ENCODE measurements around the gene AMOTL2. TPM values are rescaled to one million over a fixed set of nuclear protein-coding genes. Genes with fewer than 3 reads are reported as not detected.

Gene AMOTL2
- total RNA-seq, 4 donors from 2014 or later = 20.3 to 72.8 (median 31.6) TPM

DNA sequence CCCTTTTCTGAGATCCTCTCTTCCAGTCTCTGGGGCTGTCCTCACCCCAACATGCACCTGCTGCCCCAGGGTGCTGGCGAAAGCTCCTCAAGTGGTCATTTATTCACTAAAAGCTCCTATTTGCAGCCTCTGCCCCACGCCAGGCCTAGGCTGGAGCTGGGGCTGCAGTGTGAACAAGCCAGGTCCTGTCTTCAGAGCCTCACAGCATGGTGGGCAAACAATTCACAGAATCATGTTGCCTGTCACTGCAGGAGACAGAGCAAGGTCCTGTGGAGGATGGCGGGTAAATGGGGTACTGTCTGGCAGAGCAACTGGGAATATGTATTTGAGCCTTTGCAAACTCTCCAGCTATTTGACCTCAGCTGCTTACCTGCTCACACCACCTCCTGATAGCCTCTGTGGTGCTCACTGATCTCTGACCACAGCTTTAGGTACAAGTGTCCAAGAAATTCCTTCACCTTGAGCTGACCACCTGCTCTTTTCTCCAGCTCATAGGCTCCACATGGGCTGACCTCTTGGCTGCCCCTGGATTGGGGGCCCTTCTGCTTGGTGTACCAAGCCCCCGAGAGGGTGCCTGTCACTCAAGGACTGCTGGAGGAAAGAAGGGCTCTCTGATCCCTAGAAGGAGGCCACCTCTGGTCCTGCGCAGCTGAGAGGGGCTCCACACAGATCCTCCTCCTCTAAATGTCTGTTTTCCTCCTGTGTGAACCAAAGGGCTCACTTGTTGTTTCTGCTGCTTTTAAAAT lies 35.6 kb downstream of the AMOTL2 start:
- peaks cover 0 to 12% (median 0%) of the 10 kb centered on the region in 4 donors for H3K4me1 ChIP-seq
- peak in 1 of 3 donors; percentile 27 for DNase-seq
- no peaks in the 10 kb centered on the region for H3K27me3 ChIP-seq
- no peak overlapping the region for H3K27ac ChIP-seq
- no peak overlapping the region for H3K4me3 ChIP-seq
- H3K9me3 ChIP-seq = no peaks in the 10 kb centered on the region
- no peaks in the 10 kb centered on the region for H3K36me3 ChIP-seq
- TF ChIP-seq, protein P1, sequence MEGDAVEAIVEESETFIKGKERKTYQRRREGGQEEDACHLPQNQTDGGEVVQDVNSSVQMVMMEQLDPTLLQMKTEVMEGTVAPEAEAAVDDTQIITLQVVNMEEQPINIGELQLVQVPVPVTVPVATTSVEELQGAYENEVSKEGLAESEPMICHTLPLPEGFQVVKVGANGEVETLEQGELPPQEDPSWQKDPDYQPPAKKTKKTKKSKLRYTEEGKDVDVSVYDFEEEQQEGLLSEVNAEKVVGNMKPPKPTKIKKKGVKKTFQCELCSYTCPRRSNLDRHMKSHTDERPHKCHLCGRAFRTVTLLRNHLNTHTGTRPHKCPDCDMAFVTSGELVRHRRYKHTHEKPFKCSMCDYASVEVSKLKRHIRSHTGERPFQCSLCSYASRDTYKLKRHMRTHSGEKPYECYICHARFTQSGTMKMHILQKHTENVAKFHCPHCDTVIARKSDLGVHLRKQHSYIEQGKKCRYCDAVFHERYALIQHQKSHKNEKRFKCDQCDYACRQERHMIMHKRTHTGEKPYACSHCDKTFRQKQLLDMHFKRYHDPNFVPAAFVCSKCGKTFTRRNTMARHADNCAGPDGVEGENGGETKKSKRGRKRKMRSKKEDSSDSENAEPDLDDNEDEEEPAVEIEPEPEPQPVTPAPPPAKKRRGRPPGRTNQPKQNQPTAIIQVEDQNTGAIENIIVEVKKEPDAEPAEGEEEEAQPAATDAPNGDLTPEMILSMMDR (IDR thresholded peaks at IDR 0.05) = no peak
- no peak for TF ChIP-seq POLR2A (IDR thresholded peaks at IDR 0.05)

DNA sequence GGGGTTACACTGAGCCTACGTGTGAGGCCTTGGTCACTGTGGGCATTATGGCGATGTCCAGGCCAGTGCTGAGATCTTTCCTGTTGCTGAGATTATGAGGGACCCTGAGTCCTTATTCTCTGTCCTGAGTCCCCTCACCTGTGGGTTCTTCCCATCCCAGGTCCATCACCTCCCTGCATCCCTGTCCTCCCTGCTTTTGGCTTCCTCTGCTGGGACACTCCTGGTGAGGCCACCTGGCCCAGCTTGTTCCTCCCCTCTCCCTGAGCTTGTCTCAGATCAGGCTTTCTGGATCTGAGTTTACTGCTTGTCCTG lies 36.1 kb downstream of the AMOTL2 start:
- TF ChIP-seq, protein P1 (IDR thresholded peaks at IDR 0.05) = no peak
- TF ChIP-seq POLR2A (IDR thresholded peaks at IDR 0.05) = no peak
- no peaks in the 10 kb centered on the region for H3K9me3 ChIP-seq
- no peak overlapping the region for H3K27ac ChIP-seq
- DNase-seq = peak in 1 of 3 donors; percentile 39
- peaks cover 0 to 13% (median 0%) of the 10 kb centered on the region in 4 donors for H3K4me1 ChIP-seq
- H3K36me3 ChIP-seq = no peaks in the 10 kb centered on the region
- H3K4me3 ChIP-seq = no peak overlapping the region
- H3K27me3 ChIP-seq = no peaks in the 10 kb centered on the region

DNA sequence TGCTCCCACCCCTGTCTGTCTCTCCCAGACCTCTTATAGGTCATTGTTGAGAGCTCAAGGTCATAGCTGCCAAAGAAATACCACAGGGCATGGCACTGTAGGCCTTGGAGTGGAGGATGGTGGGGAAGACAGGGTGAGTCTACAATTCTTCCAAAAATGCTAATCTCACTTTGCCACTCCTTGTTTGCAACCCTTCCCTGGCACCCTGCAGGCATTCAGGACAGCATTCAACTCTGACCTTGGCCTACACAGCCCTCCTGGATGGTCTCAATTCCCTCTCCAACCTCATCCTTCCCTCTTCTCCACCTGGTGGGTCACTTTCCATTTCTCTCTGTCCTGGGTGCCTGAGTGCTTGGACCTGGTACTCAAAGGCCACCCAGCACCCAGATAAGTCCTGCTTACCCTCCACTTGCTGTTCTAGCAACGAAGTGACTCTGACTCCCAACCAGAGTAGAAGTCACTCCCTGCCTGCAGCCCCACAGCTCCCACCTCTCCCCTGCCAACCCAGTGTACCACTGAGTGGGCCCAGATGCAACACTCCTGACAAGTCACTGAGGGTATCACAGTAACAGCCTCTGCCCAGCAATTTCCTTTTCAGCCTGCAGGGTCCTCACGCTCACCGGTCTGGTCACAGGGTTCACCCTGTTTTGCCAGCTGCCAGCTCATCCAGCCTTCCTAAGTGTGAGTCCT lies 36.6 kb downstream of the AMOTL2 start:
- DNase-seq = peak in 1 of 3 donors; percentile 18
- no peak overlapping the region for H3K27ac ChIP-seq
- no peaks in the 10 kb centered on the region for H3K9me3 ChIP-seq
- H3K36me3 ChIP-seq = no peaks in the 10 kb centered on the region
- H3K4me3 ChIP-seq = no peak overlapping the region
- H3K27me3 ChIP-seq = no peaks in the 10 kb centered on the region
- TF ChIP-seq POLR2A (IDR thresholded peaks at IDR 0.05) = no peak
- TF ChIP-seq, protein P1 (IDR thresholded peaks at IDR 0.05) = no peak
- peaks cover 0 to 13% (median 0%) of the 10 kb centered on the region in 4 donors for H3K4me1 ChIP-seq

GRCh38 chr3:134337071-134337482 lies 37.2 kb downstream of the AMOTL2 start:
- DNase-seq = peak in 1 of 3 donors; percentile 24
- H3K4me1 ChIP-seq = peaks cover 0 to 14% (median 0%) of the 10 kb centered on the region in 4 donors
- H3K36me3 ChIP-seq = no peaks in the 10 kb centered on the region
- no peaks in the 10 kb centered on the region for H3K27me3 ChIP-seq
- no peak overlapping the region for H3K27ac ChIP-seq
- H3K4me3 ChIP-seq = no peak overlapping the region
- H3K9me3 ChIP-seq = no peaks in the 10 kb centered on the region
- TF ChIP-seq, protein P1 (IDR thresholded peaks at IDR 0.05) = no peak
- no peak for TF ChIP-seq POLR2A (IDR thresholded peaks at IDR 0.05)

DNA sequence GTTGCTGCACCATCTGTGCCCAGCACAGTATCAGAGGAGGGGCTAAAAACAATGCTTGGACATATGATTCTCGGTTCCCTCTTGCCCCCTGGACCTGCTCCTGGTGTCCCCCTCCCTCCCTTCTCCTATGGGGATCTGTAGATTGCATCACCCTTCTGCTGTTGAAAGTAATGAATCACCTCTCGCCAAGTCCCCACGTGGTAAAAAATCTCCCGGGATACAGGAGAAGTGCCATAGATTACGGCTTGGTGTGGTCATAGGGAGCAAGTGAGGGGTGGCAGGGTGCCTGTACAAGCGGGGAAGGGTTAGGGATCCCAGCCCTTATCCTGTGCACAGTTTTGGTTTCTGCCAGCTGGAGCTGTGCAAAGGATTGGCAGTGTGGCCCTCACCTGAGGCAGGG lies 37.7 kb downstream of the AMOTL2 start:
- no peaks in the 10 kb centered on the region for H3K27me3 ChIP-seq
- peak in 1 of 3 donors; percentile 30 for DNase-seq
- no peaks in the 10 kb centered on the region for H3K9me3 ChIP-seq
- no peaks in the 10 kb centered on the region for H3K36me3 ChIP-seq
- no peak overlapping the region for H3K27ac ChIP-seq
- H3K4me1 ChIP-seq = peaks cover 0 to 19% (median 0%) of the 10 kb centered on the region in 4 donors
- TF ChIP-seq POLR2A (IDR thresholded peaks at IDR 0.05) = no peak
- TF ChIP-seq, protein P1 (IDR thresholded peaks at IDR 0.05) = no peak
- no peak overlapping the region for H3K4me3 ChIP-seq

Data from Peyer's patch (tissue), 4 donors.